Measurements from ENCODE around the gene KIAA1671.

GRCh38 chr22:24981656-24982055 lies 29.1 kb downstream of the KIAA1671 start:
- TF ChIP-seq CTCF (conservative IDR thresholded peaks at IDR 0.05; ENCODE audit: low read length), result no peak
- TF ChIP-seq EZH2phosphoT487 (IDR thresholded peaks at IDR 0.05; ENCODE audit: borderline replicate concordance), result no peak

Data from Loucy (cell line).